Measurements from ENCODE around the gene OR11G2. TPM values are rescaled to one million over a fixed set of nuclear protein-coding genes. Genes with fewer than 3 reads are reported as not detected.

Gene OR11G2
- total RNA-seq (not detected in 2 replicates), polyA plus RNA-seq (not detected in 2 replicates), polyA minus RNA-seq (not detected in 2 replicates), Bru-seq, nascent RNA (not detected), BruChase-seq, experiment 1, labeled RNA remaining after a 6-hour chase (not detected), BruChase-seq, experiment 2, labeled RNA remaining after a 2-hour chase (not detected)
- polyA plus RNA-seq (2011; cell fraction: cytosol; rRNA removed) = not detected in 2 replicates
- polyA plus RNA-seq (2011; cell fraction: nucleus; rRNA removed) = not detected in 2 replicates
- not detected in 2 replicates for polyA plus RNA-seq (2012)
- polyA minus RNA-seq (2011; cell fraction: cytosol; rRNA and poly(A)+ RNA removed) = not detected
- polyA minus RNA-seq (2011; cell fraction: nucleus; rRNA and poly(A)+ RNA removed) = not detected in 2 replicates
- long read RNA-seq = 0 reads

- no peaks in the 10 kb centered on the region for H3K27me3 ChIP-seq (ENCODE audit: control insufficient read depth in 2 of 2, insufficient read depth in 2 of 2, low read length in 2 of 2)
- no TSS peak for BruUV-seq (replicated peaks)
- no peak for TF ChIP-seq EZH2 (IDR thresholded peaks at IDR 0.05; ENCODE audit: borderline replicate concordance, low read depth, low read length, severe bottlenecking)
- no peak for TF ChIP-seq MAX (IDR thresholded peaks at IDR 0.05; ENCODE audit: insufficient read depth, insufficient read length)
- no peak for TF ChIP-seq GATA2 (IDR thresholded peaks at IDR 0.05; ENCODE audit: insufficient read depth, insufficient read length, low read depth, low read length)
- TF ChIP-seq, protein P1, sequence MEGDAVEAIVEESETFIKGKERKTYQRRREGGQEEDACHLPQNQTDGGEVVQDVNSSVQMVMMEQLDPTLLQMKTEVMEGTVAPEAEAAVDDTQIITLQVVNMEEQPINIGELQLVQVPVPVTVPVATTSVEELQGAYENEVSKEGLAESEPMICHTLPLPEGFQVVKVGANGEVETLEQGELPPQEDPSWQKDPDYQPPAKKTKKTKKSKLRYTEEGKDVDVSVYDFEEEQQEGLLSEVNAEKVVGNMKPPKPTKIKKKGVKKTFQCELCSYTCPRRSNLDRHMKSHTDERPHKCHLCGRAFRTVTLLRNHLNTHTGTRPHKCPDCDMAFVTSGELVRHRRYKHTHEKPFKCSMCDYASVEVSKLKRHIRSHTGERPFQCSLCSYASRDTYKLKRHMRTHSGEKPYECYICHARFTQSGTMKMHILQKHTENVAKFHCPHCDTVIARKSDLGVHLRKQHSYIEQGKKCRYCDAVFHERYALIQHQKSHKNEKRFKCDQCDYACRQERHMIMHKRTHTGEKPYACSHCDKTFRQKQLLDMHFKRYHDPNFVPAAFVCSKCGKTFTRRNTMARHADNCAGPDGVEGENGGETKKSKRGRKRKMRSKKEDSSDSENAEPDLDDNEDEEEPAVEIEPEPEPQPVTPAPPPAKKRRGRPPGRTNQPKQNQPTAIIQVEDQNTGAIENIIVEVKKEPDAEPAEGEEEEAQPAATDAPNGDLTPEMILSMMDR (IDR thresholded peaks at IDR 0.05; ENCODE audit: extremely low read depth in 1 of 2, insufficient read depth in 1 of 2, low read depth in 1 of 2, low read length in 2 of 2) = no peak
- TF ChIP-seq POLR2AphosphoS5 (IDR thresholded peaks at IDR 0.05; ENCODE audit: insufficient read depth, low read depth, low read length) = no peak
- TF ChIP-seq MYC (IDR thresholded peaks at IDR 0.05; ENCODE audit: low read depth, low read length) = no peak
- TF ChIP-seq FOS (IDR thresholded peaks at IDR 0.05; ENCODE audit: borderline replicate concordance, insufficient read depth, low read length) = no peak
- TF ChIP-seq POLR2A (IDR thresholded peaks at IDR 0.05; ENCODE audit: low read depth, low read length) = no peak
- no peak for TF ChIP-seq JUN (IDR thresholded peaks at IDR 0.05; ENCODE audit: borderline replicate concordance, insufficient read depth, insufficient read length, low read depth)
- ChIA-PET POLR2A (no interaction called here), CTCF (no interaction called here)
- H3K4me1 ChIP-seq (ENCODE audit: control insufficient read depth, extremely low read depth, insufficient read depth, low read length) = no peaks in the 10 kb centered on the region
- no peaks in the 10 kb centered on the region for H3K9me1 ChIP-seq (replicated peaks; ENCODE audit: control insufficient read depth, extremely low read depth, insufficient read depth, low read length)
- dilution Hi-C loops (cut with MboI; ENCODE audit: extremely low pct_ligation_motif_present, low sequenced_read_pairs) (no loop called here), intact Hi-C loops (cut with micrococcal nuclease) (no loop called here)
- DNase-seq (ENCODE audit: low read depth, low spot score) (no peak), FAIRE-seq (no peak)
- no peak within 1 kb of the TSS for H3K27ac ChIP-seq (ENCODE audit: insufficient read depth, low read depth, low read length)
- no peak within 1 kb of the TSS for H3K9ac ChIP-seq (replicated peaks; ENCODE audit: extremely low read depth, insufficient read depth, low read length)
- no peaks in the 10 kb centered on the region for H4K20me1 ChIP-seq (replicated peaks; ENCODE audit: control insufficient read depth, extremely low read depth, insufficient read depth, low read length)
- no peaks in the 10 kb centered on the region for H3K9me3 ChIP-seq (replicated peaks; ENCODE audit: control insufficient read depth, insufficient read depth, low read length)
- no peaks in the 10 kb centered on the region for H3K79me2 ChIP-seq (ENCODE audit: control insufficient read depth, insufficient read depth, low read length)
- no peak within 1 kb of the TSS for H2AFZ ChIP-seq (ENCODE audit: low read depth, low read length)
- no peak within 1 kb of the TSS for H3K4me3 ChIP-seq (replicated peaks in 1 of 3; ENCODE audit: insufficient read depth in 1 of 3, low read depth in 1 of 3, low read length in 3 of 3)
- no peaks in the 10 kb centered on the region for H3K36me3 ChIP-seq (ENCODE audit: control insufficient read depth in 2 of 2, extremely low read depth in 1 of 2, insufficient read depth in 2 of 2, low read length in 2 of 2)
- no peak within 1 kb of the TSS for H3K4me2 ChIP-seq (ENCODE audit: insufficient read depth, low read length)
Observed at GRCh38 chr14:20190596-20190995, at the start of gene OR11G2. Gene OR11G2, plus strand, starts transcription at chr14:20190896. Its CDS starts 6,542 bp downstream, at chr14:20197438.
